Kidney epithelial cell (primary cell): ENCODE measurements around the gene TENT5C. TPM values are rescaled to one million over a fixed set of nuclear protein-coding genes. Genes with fewer than 3 reads are reported as not detected.

Experiments used
- DNase-seq: peaks from one replicate; pipeline ENCODE4 v3.0.0-alpha.2; 2010; ENCODE audit warnings: low read depth
- H3K27me3 ChIP-seq: 2 replicates; pipeline ENCODE4 v1.6.0; 2011; ENCODE audit warnings: low read length; ENCODE audit not compliant: control insufficient read depth, insufficient read depth
- H3K36me3 ChIP-seq: 2 replicates; pipeline ENCODE4 v1.5.1; 2011; ENCODE audit warnings: low read length; ENCODE audit not compliant: control insufficient read depth, insufficient read depth
- H3K4me3 ChIP-seq: 2 replicates; pipeline ENCODE4 v1.5.1; 2011; ENCODE audit warnings: low read depth, mild to moderate bottlenecking, control low read depth, low read length
- total RNA-seq: library from RNA; depleted of rRNA; stranded (reverse); fragments of >200 nt; gene quantifications from 2 replicates; pipeline ENCODE4 v1.2.3, GENCODE V29; 2015
- TF ChIP-seq, protein P1 (sequence below): IDR thresholded peaks from 2 replicates; pipeline ENCODE4 v1.5.1; 2011; ENCODE audit warnings: mild to moderate bottlenecking, moderate library complexity, low read length, control low read depth, inconsistent platforms; ENCODE audit not compliant: insufficient read depth, poor library complexity, severe bottlenecking

Gene TENT5C
- total RNA-seq, 1 donor from 2014 or later = 0.13 TPM

DNA sequence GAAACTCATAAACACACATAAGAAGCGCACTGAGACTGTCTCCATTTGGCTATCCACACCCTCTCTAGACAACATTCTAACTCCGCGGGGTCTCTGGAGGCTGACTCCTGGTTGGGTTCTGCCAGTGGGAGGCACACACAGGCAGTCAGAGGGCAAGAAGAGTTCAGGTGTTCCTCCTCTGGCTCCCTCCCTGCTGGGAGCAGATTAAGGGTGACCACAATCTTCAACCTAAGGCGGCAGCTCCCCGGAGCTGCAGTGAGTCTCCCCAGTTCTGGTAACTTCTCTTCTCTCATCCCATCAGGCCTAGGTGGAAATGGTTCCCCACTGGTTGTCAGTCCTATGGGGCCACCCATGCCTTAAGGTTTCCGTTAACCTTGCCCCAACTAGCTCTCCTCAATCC, 7.4 kb upstream of the TENT5C start:
- DNase-seq = no peak
- Histone ChIP-seq H3K36me3 (no peaks in the 10 kb centered on the region), H3K27me3 (peaks cover 12% of the 10 kb centered on the region), H3K4me3 (no peak overlapping the region)
- TF ChIP-seq, protein P1, sequence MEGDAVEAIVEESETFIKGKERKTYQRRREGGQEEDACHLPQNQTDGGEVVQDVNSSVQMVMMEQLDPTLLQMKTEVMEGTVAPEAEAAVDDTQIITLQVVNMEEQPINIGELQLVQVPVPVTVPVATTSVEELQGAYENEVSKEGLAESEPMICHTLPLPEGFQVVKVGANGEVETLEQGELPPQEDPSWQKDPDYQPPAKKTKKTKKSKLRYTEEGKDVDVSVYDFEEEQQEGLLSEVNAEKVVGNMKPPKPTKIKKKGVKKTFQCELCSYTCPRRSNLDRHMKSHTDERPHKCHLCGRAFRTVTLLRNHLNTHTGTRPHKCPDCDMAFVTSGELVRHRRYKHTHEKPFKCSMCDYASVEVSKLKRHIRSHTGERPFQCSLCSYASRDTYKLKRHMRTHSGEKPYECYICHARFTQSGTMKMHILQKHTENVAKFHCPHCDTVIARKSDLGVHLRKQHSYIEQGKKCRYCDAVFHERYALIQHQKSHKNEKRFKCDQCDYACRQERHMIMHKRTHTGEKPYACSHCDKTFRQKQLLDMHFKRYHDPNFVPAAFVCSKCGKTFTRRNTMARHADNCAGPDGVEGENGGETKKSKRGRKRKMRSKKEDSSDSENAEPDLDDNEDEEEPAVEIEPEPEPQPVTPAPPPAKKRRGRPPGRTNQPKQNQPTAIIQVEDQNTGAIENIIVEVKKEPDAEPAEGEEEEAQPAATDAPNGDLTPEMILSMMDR = no peak

DNA sequence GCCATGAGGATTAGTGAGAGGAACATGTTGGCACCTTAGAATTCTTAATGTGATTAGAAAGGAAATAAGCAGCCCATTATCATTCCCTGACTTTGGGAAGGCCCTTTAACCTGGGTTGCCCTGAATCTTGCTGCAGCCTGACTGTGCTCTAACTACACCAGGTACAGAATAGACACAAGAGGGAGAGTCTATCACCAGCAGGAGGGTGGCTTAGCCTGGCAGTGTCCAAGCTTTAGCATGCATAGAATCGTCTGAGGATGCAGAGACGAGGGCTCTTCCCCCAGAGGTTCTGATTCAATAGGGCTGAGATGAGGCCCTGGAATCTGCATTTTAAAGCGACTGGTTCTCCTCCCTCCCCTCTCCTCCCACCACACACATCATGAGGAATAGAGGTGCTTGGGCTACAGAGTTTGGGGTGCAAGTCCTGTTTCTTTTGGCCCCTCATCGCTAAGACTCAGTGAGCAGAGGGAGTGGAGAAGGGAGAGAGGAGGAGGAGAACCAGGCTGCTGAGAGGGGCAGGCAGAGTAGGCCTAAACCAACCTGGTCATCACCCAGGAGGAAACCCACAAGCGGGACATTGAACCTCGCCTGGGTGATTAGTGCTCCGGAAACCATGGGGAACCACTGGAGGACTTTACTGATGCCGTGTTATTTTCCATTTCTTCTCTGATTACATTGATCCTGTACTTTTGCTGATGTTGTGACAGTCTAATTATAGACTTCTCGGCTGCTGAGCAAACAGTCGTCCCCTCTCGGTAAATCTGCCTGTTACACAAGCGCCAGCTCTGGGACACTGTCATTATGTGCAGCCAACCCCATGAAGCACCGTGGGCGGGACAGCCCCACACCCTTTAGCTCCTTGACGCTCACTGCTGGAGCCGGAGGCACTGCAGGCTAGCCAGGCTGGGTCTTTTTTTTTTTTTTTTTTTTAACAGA, 6.3 kb upstream of the TENT5C start:
- no peak for DNase-seq
- TF ChIP-seq, protein P1 = no peak
- H3K4me3 ChIP-seq = no peak overlapping the region
- no peaks in the 10 kb centered on the region for H3K36me3 ChIP-seq
- H3K27me3 ChIP-seq = peaks cover 12% of the 10 kb centered on the region

DNA sequence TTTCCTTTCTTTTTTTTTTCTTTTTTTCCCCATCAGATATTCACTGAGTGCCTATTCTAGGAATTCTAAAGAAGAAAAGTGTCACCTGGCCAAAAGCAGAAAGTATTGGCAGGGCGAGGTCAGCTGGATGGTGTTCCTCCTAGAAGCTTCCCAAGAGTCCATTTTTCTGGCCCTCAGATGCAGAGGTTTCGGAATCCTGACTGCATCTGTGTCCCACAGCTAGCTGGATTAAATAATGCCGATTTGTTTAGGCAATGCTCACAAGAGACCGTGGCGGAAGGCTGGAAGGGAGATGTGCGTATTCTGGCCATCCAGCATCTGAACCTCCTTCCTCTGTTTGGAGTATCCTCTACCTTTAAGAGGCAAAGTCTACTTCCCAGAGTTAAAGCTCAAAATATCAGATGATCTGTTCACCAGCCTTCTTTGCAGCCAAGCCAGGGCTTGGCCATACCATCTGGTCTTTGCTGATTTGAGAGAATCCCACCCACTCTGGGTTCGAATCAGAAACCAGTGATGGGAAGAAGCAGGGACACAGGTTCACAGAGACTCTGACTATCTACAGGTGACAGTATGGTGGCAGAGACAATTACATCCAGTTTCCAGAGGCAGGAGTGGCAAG, 5.4 kb upstream of the TENT5C start:
- Histone ChIP-seq H3K36me3 (no peaks in the 10 kb centered on the region), H3K4me3 (no peak overlapping the region), H3K27me3 (peaks cover 12% of the 10 kb centered on the region)
- TF ChIP-seq, protein P1 = no peak
- DNase-seq = no peak

DNA sequence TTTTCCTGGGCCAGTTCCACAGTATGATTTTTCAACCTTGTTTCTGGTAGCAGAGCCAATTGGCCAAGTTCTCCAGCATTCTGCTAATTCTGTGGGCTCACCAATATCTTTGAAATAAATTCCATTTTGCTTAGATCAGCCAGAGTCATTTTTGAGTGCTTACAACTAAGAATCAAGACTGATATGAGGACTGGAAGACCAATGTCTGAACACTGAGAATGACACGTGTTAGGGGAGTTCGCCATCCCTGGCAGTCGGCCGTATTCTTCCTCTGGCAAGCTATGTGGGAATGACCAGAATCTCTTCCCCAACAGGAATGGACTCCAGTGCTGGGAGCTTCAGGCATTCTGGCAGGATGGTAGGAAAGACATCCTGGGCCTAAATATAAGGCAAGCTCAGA, 4.9 kb upstream of the TENT5C start:
- H3K4me3 ChIP-seq = no peak overlapping the region
- H3K36me3 ChIP-seq = no peaks in the 10 kb centered on the region
- H3K27me3 ChIP-seq = peaks cover 12% of the 10 kb centered on the region
- TF ChIP-seq, protein P1 = no peak
- DNase-seq = no peak

DNA sequence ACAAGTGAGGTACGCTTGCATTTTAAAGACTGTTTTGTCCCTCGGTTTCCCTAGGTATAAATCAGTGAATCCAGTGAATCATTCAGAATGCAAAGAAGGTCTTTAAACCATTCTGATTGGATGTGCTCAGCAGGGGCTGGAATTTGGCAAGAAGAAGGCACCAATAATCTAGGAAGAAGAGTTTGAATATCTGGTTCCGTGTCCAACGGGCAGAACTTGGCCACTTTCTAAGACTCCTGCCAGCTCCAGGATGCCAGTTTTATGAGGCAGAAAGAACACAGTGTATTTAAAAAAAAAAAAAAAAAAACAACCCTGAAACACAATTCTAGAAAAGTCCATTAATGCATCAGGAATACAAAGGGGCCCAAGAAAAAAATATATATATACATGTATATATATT, 3.0 kb upstream of the TENT5C start:
- H3K27me3 ChIP-seq = peaks cover 13% of the 10 kb centered on the region
- no peak for DNase-seq
- TF ChIP-seq, protein P1 = no peak
- no peaks in the 10 kb centered on the region for H3K36me3 ChIP-seq
- H3K4me3 ChIP-seq = no peak overlapping the region
